HEK293 (cell line): ENCODE results near the gene MSI2.

Source experiments
- CTCF ChIA-PET: fragments of 350-600 bp; formaldehyde crosslinking; extraction: SDS; loops from one replicate; lab custom pipeline; 2021; ENCODE audit warnings: antibody characterized with exemption; lab: Yijun Ruan, JAX
- POLR2A ChIA-PET: fragments of 300-600 bp; formaldehyde crosslinking; extraction: SDS; loops from one replicate; lab custom pipeline; 2020; ENCODE audit warnings: antibody characterized with exemption, inconsistent platforms; lab: Yijun Ruan, JAX
- H3K27ac ChIP-seq: fragments of 200-500 bp; sonication (Bioruptor generic); 2 replicates; pipeline ENCODE4 v1.5.1; 2014; ENCODE audit warnings: low read depth, low read length, control low read depth, inconsistent platforms; ENCODE audit errors: extremely low read depth
- H3K36me3 ChIP-seq, 2 experiments: fragments of 200-500 bp in 1 of 2; sonication (Bioruptor generic) in 1 of 2; 1 replicate in 1 of 2; 2 replicates in 1 of 2; pipeline ENCODE4 v1.5.1; 2014 to 2017; ENCODE audit warnings: inconsistent platforms in 2 of 2, low read length in 2 of 2; ENCODE audit not compliant: control insufficient read depth in 2 of 2, insufficient read depth in 1 of 2
- H3K4me1 ChIP-seq: fragments of 200-500 bp; sonication (Bioruptor generic); 2 replicates; pipeline ENCODE4 v1.5.1; 2014; ENCODE audit warnings: mild to moderate bottlenecking, low read length, inconsistent platforms; ENCODE audit not compliant: control insufficient read depth, insufficient read depth
- H3K4me3 ChIP-seq: 2 replicates; pipeline ENCODE4 v1.5.1; 2011; ENCODE audit warnings: low read depth, mild to moderate bottlenecking, control low read depth, low read length, moderate library complexity
- H3K9me3 ChIP-seq: fragments of 200-500 bp; sonication (Bioruptor generic); 2 replicates; pipeline ENCODE4 v1.5.1; 2014; ENCODE audit warnings: low read depth, low read length, inconsistent platforms; ENCODE audit not compliant: control insufficient read depth, insufficient read depth
- BCL11B ChIP-seq: fragments of 450-650 bp; formaldehyde crosslinking; IDR thresholded peaks from 2 replicates; pipeline ENCODE4 v1.5.1; 2016; ENCODE audit warnings: low read depth, missing biosample characterization, missing genetic modification characterization
- EGR2 ChIP-seq: fragments of 450-650 bp; formaldehyde crosslinking; IDR thresholded peaks from 2 replicates; pipeline ENCODE4 v1.5.1; 2016; ENCODE audit warnings: low read depth, missing biosample characterization, missing genetic modification characterization
- FEZF1 ChIP-seq: fragments of 450-650 bp; formaldehyde crosslinking; IDR thresholded peaks from 2 replicates; pipeline ENCODE4 v1.5.1; 2016; ENCODE audit warnings: missing biosample characterization, missing genetic modification characterization
- GLIS1 ChIP-seq: fragments of 450-650 bp; formaldehyde crosslinking; IDR thresholded peaks from 2 replicates; pipeline ENCODE4 v1.5.1; 2016; ENCODE audit warnings: missing biosample characterization, missing genetic modification characterization
- IKZF3 ChIP-seq: fragments of 450-650 bp; IDR thresholded peaks from 2 replicates; pipeline ENCODE4 v1.5.0; 2018; ENCODE audit warnings: missing biosample characterization, mild to moderate bottlenecking, missing genetic modification characterization, moderate library complexity
- OSR2 ChIP-seq: fragments of 450-650 bp; formaldehyde crosslinking; IDR thresholded peaks from 2 replicates; pipeline ENCODE4 v1.5.1; 2016; ENCODE audit warnings: missing biosample characterization, missing genetic modification characterization
- SALL2 ChIP-seq: fragments of 450-650 bp; formaldehyde crosslinking; IDR thresholded peaks from 2 replicates; pipeline ENCODE4 v1.5.0; 2017; ENCODE audit warnings: missing biosample characterization, mild to moderate bottlenecking, missing genetic modification characterization, borderline replicate concordance
- SETDB1 ChIP-seq: IDR thresholded peaks from one replicate; pipeline ENCODE4 v1.6.1; 2017; ENCODE audit warnings: mild to moderate bottlenecking, low read length, moderate library complexity, mixed read lengths; ENCODE audit not compliant: insufficient read length
- TCF7L2 ChIP-seq: IDR thresholded peaks from 2 replicates; pipeline ENCODE4 v1.6.1; 2011; ENCODE audit warnings: low read depth, mild to moderate bottlenecking, inconsistent platforms, low read length, moderate library complexity, borderline replicate concordance
- ZBTB1 ChIP-seq: fragments of 450-650 bp; formaldehyde crosslinking; IDR thresholded peaks from 2 replicates; pipeline ENCODE4 v1.5.1; 2016; ENCODE audit warnings: missing biosample characterization, missing genetic modification characterization
- ZBTB11 ChIP-seq: fragments of 450-650 bp; formaldehyde crosslinking; conservative IDR thresholded peaks from 2 replicates; pipeline ENCODE4 v1.5.1; 2016; ENCODE audit warnings: low read depth, missing biosample characterization, missing genetic modification characterization
- ZBTB17 ChIP-seq: fragments of 450-650 bp; formaldehyde crosslinking; IDR thresholded peaks from 2 replicates; pipeline ENCODE4 v1.5.1; 2016; ENCODE audit warnings: missing biosample characterization, missing genetic modification characterization
- ZBTB48 ChIP-seq: fragments of 450-650 bp; formaldehyde crosslinking; IDR thresholded peaks from 2 replicates; pipeline ENCODE4 v1.5.1; 2016; ENCODE audit warnings: missing biosample characterization, missing genetic modification characterization
- ZFHX2 ChIP-seq: fragments of 450-650 bp; formaldehyde crosslinking; conservative IDR thresholded peaks from 2 replicates; pipeline ENCODE4 v1.5.1; 2016; ENCODE audit warnings: missing biosample characterization, missing genetic modification characterization
- ZIC2 ChIP-seq: fragments of 450-650 bp; formaldehyde crosslinking; IDR thresholded peaks from 2 replicates; pipeline ENCODE4 v1.5.1; 2016; ENCODE audit warnings: missing biosample characterization, missing genetic modification characterization
- ZNF112 ChIP-seq: fragments of 450-650 bp; formaldehyde crosslinking; IDR thresholded peaks from 2 replicates; pipeline ENCODE4 v1.5.0; 2017; ENCODE audit warnings: missing biosample characterization, missing genetic modification characterization
- ZNF132 ChIP-seq: fragments of 450-650 bp; formaldehyde crosslinking; IDR thresholded peaks from 2 replicates; pipeline ENCODE4 v1.5.1; 2017; ENCODE audit warnings: missing biosample characterization, missing genetic modification characterization, borderline replicate concordance
- ZNF169 ChIP-seq: fragments of 450-650 bp; formaldehyde crosslinking; IDR thresholded peaks from 2 replicates; pipeline ENCODE4 v1.5.1; 2016; ENCODE audit warnings: missing biosample characterization, missing genetic modification characterization
- ZNF202 ChIP-seq: fragments of 450-650 bp; formaldehyde crosslinking; IDR thresholded peaks from 2 replicates; pipeline ENCODE4 v1.5.1; 2016; ENCODE audit warnings: missing biosample characterization, missing genetic modification characterization, borderline replicate concordance
- ZNF274 ChIP-seq, 2 experiments: fragments of 200-500 bp in 1 of 2; fragments of 450-650 bp in 1 of 2; sonication (Bioruptor generic) in 1 of 2; formaldehyde crosslinking in 1 of 2; IDR thresholded peaks; 2 replicates each; pipeline versions ENCODE4 v1.5.1 to v1.6.1; 2014 to 2016; ENCODE audit warnings: borderline replicate concordance in 1 of 2, inconsistent platforms in 1 of 2, low read length in 1 of 2, missing biosample characterization in 1 of 2, missing genetic modification characterization in 1 of 2
- ZNF302 ChIP-seq: fragments of 450-650 bp; formaldehyde crosslinking; IDR thresholded peaks from 2 replicates; pipeline ENCODE4 v1.5.1; 2016; ENCODE audit warnings: missing biosample characterization, missing genetic modification characterization, low read depth
- ZNF416 ChIP-seq: fragments of 450-650 bp; formaldehyde crosslinking; IDR thresholded peaks from 2 replicates; pipeline ENCODE4 v1.5.1; 2016; ENCODE audit warnings: missing biosample characterization, missing genetic modification characterization
- ZNF510 ChIP-seq: fragments of 450-650 bp; formaldehyde crosslinking; IDR thresholded peaks from 2 replicates; pipeline ENCODE4 v1.5.1; 2018; ENCODE audit warnings: mild to moderate bottlenecking, missing genetic modification characterization, missing biosample characterization; ENCODE audit not compliant: insufficient replicate concordance
- ZNF514 ChIP-seq: fragments of 450-650 bp; formaldehyde crosslinking; IDR thresholded peaks from 2 replicates; pipeline ENCODE4 v1.5.1; 2016; ENCODE audit warnings: missing biosample characterization, missing genetic modification characterization
- ZNF571 ChIP-seq: fragments of 450-650 bp; formaldehyde crosslinking; IDR thresholded peaks from 2 replicates; pipeline ENCODE4 v1.5.0; 2017; ENCODE audit warnings: missing biosample characterization, missing genetic modification characterization
- ZNF621 ChIP-seq: fragments of 450-650 bp; formaldehyde crosslinking; IDR thresholded peaks from 2 replicates; pipeline ENCODE4 v1.5.1; 2017; ENCODE audit warnings: missing biosample characterization, missing genetic modification characterization
- ZNF639 ChIP-seq: fragments of 450-650 bp; formaldehyde crosslinking; IDR thresholded peaks from 2 replicates; pipeline ENCODE4 v1.5.1; 2016; ENCODE audit warnings: missing biosample characterization, missing genetic modification characterization
- ZNF658 ChIP-seq: fragments of 450-650 bp; formaldehyde crosslinking; IDR thresholded peaks from 2 replicates; pipeline ENCODE4; 2016; ENCODE audit warnings: missing biosample characterization, missing genetic modification characterization
- ZNF792 ChIP-seq: fragments of 450-650 bp; formaldehyde crosslinking; IDR thresholded peaks from 2 replicates; pipeline ENCODE4 v1.5.1; 2016; ENCODE audit warnings: missing biosample characterization, missing genetic modification characterization
- ZSCAN5A ChIP-seq: fragments of 450-650 bp; formaldehyde crosslinking; IDR thresholded peaks from 2 replicates; pipeline ENCODE4 v1.5.1; 2016; ENCODE audit warnings: missing biosample characterization, missing genetic modification characterization

Gene MSI2

GRCh38 chr17:57470906-57471305 is 214.6 kb downstream of the MSI2 start:
- ChIA-PET POLR2A (no interaction called here), CTCF (interaction anchor here (0.6 kb wide), 2 partner anchors 10 to 66 kb away, joined by 3 read pairs; no protein-coding TSS in a partner anchor)
- peaks cover 9% of the 10 kb centered on the region for H3K4me1 ChIP-seq
- H3K27ac ChIP-seq: no peak overlapping the region
- TF ChIP-seq GLIS1 (peak; percentile 51; the same call in 1 of the 2 replicates), ZNF169 (tag by site-specific recombination) (no peak), ZBTB48 (no peak), ZIC2 (tag by site-specific recombination) (peak; percentile 61), FEZF1 (peak; percentile 32; the same call in 1 of the 2 replicates), ZBTB11 (tag by site-specific recombination) (no peak), ZNF202 (no peak)
- H3K9me3 ChIP-seq: no peaks in the 10 kb centered on the region
- H3K4me3 ChIP-seq: no peak overlapping the region
- H3K36me3 ChIP-seq: no peaks in the 10 kb centered on the region

GRCh38 chr17:57471868-57472368 is 215.6 kb downstream of the MSI2 start:
- TF ChIP-seq EGR2 (tag by site-specific recombination) (peak; percentile 67), IKZF3 (tag by site-specific recombination) (no peak), ZIC2 (tag by site-specific recombination) (peak; percentile 23; the same call in 1 of the 2 replicates), ZNF792 (tag by site-specific recombination) (no peak), ZNF639 (no peak), BCL11B (tag by site-specific recombination) (no peak), ZNF132 (tag by site-specific recombination) (no peak), OSR2 (tag by site-specific recombination) (no peak), ZNF302 (tag by site-specific recombination) (no peak), ZNF112 (tag by site-specific recombination) (no peak), ZNF571 (tag by site-specific recombination) (no peak), ZBTB17 (tag by site-specific recombination) (peak; percentile 73), ZNF514 (tag by site-specific recombination) (no peak), ZBTB48 (no peak), ZNF416 (tag by site-specific recombination) (no peak), ZNF510 (tag by site-specific recombination) (no peak), ZNF274 (IDR thresholded peaks at IDR 0.05; ENCODE audit: low read length) (no peak), ZNF274 (tag by site-specific recombination; IDR thresholded peaks at IDR 0.05; ENCODE audit: borderline replicate concordance) (no peak), TCF7L2 (no peak), ZNF658 (tag by site-specific recombination) (no peak), SETDB1 (no peak), SALL2 (tag by site-specific recombination) (no peak), ZSCAN5A (tag by site-specific recombination) (no peak), ZNF621 (no peak), ZBTB1 (no peak), ZFHX2 (tag by site-specific recombination) (peak; percentile 54; the same call in 1 of the 2 replicates)
- Histone ChIP-seq H3K36me3 (no peaks in the 10 kb centered on the region), H3K9me3 (no peaks in the 10 kb centered on the region), H3K4me3 (no peak overlapping the region), H3K4me1 (peaks cover 9% of the 10 kb centered on the region), H3K27ac (no peak overlapping the region)
- CTCF ChIA-PET: interaction anchor here (0.6 to 2.2 kb wide), 4 partner anchors 12 to 229 kb away, joined by 3 to 7 read pairs (median 4); no protein-coding TSS in a partner anchor
- POLR2A ChIA-PET: interaction anchor here (0.7 kb wide), 1 partner anchor 215 kb away, joined by 4 read pairs; the partner anchor contains the start of gene MSI2
